ENCODE measurements around the gene RBM25.

The RBM25 gene

GRCh38 chr14:73057944-73058223 is 450 bp upstream of the RBM25 start:
- no peak overlapping the region for H3K4me3 Mint-ChIP-seq
- no peak for ATAC-seq
- H3K27me3 Mint-ChIP-seq: no peaks in the 10 kb centered on the region
- DNase-seq: no peak
- no peak overlapping the region for H3K27ac Mint-ChIP-seq
- H3K4me1 Mint-ChIP-seq: peaks cover 22% of the 10 kb centered on the region
- H3K9me3 Mint-ChIP-seq: no peaks in the 10 kb centered on the region

GRCh38 chr14:73058922-73059673 is 764 bp downstream of the RBM25 start:
- ATAC-seq: no peak

GRCh38 chr14:73069585-73069984 is 11.3 kb downstream of the RBM25 start:
- no peak for ATAC-seq
- no peaks in the 10 kb centered on the region for H3K9me3 Mint-ChIP-seq
- H3K27me3 Mint-ChIP-seq: no peaks in the 10 kb centered on the region
- H3K4me3 Mint-ChIP-seq: no peak overlapping the region
- H3K27ac Mint-ChIP-seq: no peak overlapping the region
- peaks cover 35% of the 10 kb centered on the region for H3K4me1 Mint-ChIP-seq
- no peak for DNase-seq

More at GRCh38 chr14:73058922-73059673, 764 bp downstream of the RBM25 start:
- Mint-ChIP-seq H3K4me1 (peaks cover 35% of the 10 kb centered on the region), H3K27ac (no peak overlapping the region), H3K27me3 (no peaks in the 10 kb centered on the region), H3K9me3 (no peaks in the 10 kb centered on the region), H3K4me3 (no peak overlapping the region)
- no peak for DNase-seq

- peaks cover 6% of the 10 kb centered on the region for H3K4me1 Mint-ChIP-seq
- no peaks in the 10 kb centered on the region for H3K9me3 Mint-ChIP-seq
- DNase-seq (no peak), ATAC-seq (no peak)
- no peak overlapping the region for H3K4me3 Mint-ChIP-seq
- no peaks in the 10 kb centered on the region for H3K27me3 Mint-ChIP-seq
- H3K27ac Mint-ChIP-seq: peak overlapping the region in 1 of 2 donors; percentile 94
Measured at GRCh38 chr14:73091044-73091443, 32.7 kb downstream of the RBM25 start.

GRCh38 chr14:73097421-73097820 is 39.1 kb downstream of the RBM25 start:
- Mint-ChIP-seq H3K27me3 (no peaks in the 10 kb centered on the region), H3K27ac (no peak overlapping the region), H3K4me3 (no peak overlapping the region), H3K9me3 (no peaks in the 10 kb centered on the region), H3K4me1 (no peaks in the 10 kb centered on the region)
- DNase-seq (no peak), ATAC-seq (no peak)

- Mint-ChIP-seq H3K9me3 (no peaks in the 10 kb centered on the region), H3K4me1 (no peaks in the 10 kb centered on the region), H3K27ac (no peak overlapping the region), H3K4me3 (no peak overlapping the region), H3K27me3 (no peaks in the 10 kb centered on the region)
- ATAC-seq (no peak), DNase-seq (no peak)
Measured at GRCh38 chr14:73100334-73100733, 42.0 kb downstream of the RBM25 start.

GRCh38 chr14:73102806-73103497 is 44.6 kb downstream of the RBM25 start:
- H3K4me3 Mint-ChIP-seq: no peak overlapping the region
- H3K4me1 Mint-ChIP-seq: no peaks in the 10 kb centered on the region
- H3K27ac Mint-ChIP-seq: no peak overlapping the region

GRCh38 chr14:73105050-73105449 is 46.7 kb downstream of the RBM25 start:
- no peak for DNase-seq
- no peak for ATAC-seq
- H3K27me3 Mint-ChIP-seq: no peaks in the 10 kb centered on the region
- H3K4me1 Mint-ChIP-seq: no peaks in the 10 kb centered on the region
- H3K9me3 Mint-ChIP-seq: no peaks in the 10 kb centered on the region
- no peak overlapping the region for H3K27ac Mint-ChIP-seq
- no peak overlapping the region for H3K4me3 Mint-ChIP-seq

More at GRCh38 chr14:73102806-73103497, 44.6 kb downstream of the RBM25 start:
- no peak for DNase-seq
- no peaks in the 10 kb centered on the region for H3K9me3 Mint-ChIP-seq
- no peaks in the 10 kb centered on the region for H3K27me3 Mint-ChIP-seq
- ATAC-seq: no peak

GRCh38 chr14:73105727-73106126 is 47.4 kb downstream of the RBM25 start:
- DNase-seq (no peak), ATAC-seq (no peak)
- H3K4me1 Mint-ChIP-seq: no peaks in the 10 kb centered on the region

GRCh38 chr14:73116079-73116665 is 57.8 kb downstream of the RBM25 start:
- no peak for DNase-seq
- Mint-ChIP-seq H3K4me3 (no peak overlapping the region), H3K27me3 (no peaks in the 10 kb centered on the region), H3K9me3 (no peaks in the 10 kb centered on the region), H3K27ac (peak overlapping the region in 1 of 2 donors; percentile 2), H3K4me1 (no peaks in the 10 kb centered on the region)
- ATAC-seq: no peak

More at GRCh38 chr14:73105727-73106126, 47.4 kb downstream of the RBM25 start:
- no peaks in the 10 kb centered on the region for H3K9me3 Mint-ChIP-seq
- no peak overlapping the region for H3K4me3 Mint-ChIP-seq
- H3K27ac Mint-ChIP-seq: no peak overlapping the region
- H3K27me3 Mint-ChIP-seq: no peaks in the 10 kb centered on the region

- no peak for ATAC-seq
- no peaks in the 10 kb centered on the region for H3K9me3 Mint-ChIP-seq
- DNase-seq: no peak
- peak overlapping the region; percentile 21 to 59 for H3K27ac Mint-ChIP-seq
- no peaks in the 10 kb centered on the region for H3K27me3 Mint-ChIP-seq
- no peaks in the 10 kb centered on the region for H3K4me1 Mint-ChIP-seq
- H3K4me3 Mint-ChIP-seq: no peak overlapping the region
Measured at GRCh38 chr14:73124180-73124894, 66.0 kb downstream of the RBM25 start.

- H3K4me3 Mint-ChIP-seq: no peak overlapping the region
- no peaks in the 10 kb centered on the region for H3K9me3 Mint-ChIP-seq
- ATAC-seq: no peak
- DNase-seq: no peak
- H3K27me3 Mint-ChIP-seq: no peaks in the 10 kb centered on the region
- H3K4me1 Mint-ChIP-seq: no peaks in the 10 kb centered on the region
- H3K27ac Mint-ChIP-seq: no peak overlapping the region
Measured at GRCh38 chr14:73125169-73125588, 66.8 kb downstream of the RBM25 start.

GRCh38 chr14:73125746-73126145 is 67.4 kb downstream of the RBM25 start:
- H3K27me3 Mint-ChIP-seq: no peaks in the 10 kb centered on the region
- no peaks in the 10 kb centered on the region for H3K9me3 Mint-ChIP-seq
- no peak for ATAC-seq
- DNase-seq: no peak
- H3K4me1 Mint-ChIP-seq: no peaks in the 10 kb centered on the region
- no peak overlapping the region for H3K27ac Mint-ChIP-seq
- no peak overlapping the region for H3K4me3 Mint-ChIP-seq

- no peak overlapping the region for H3K4me3 Mint-ChIP-seq
- no peak for DNase-seq
Measured at GRCh38 chr14:73133795-73134194, 75.5 kb downstream of the RBM25 start.

GRCh38 chr14:73136085-73136386 is 77.7 kb downstream of the RBM25 start:
- ATAC-seq: no peak
- Mint-ChIP-seq H3K9me3 (peaks cover 11 to 16% of the 10 kb centered on the region in 2 donors), H3K4me3 (peak overlapping the region; percentile 73 to 90), H3K27ac (peak overlapping the region; percentile 99 to 100), H3K4me1 (peaks cover 16% of the 10 kb centered on the region), H3K27me3 (no peaks in the 10 kb centered on the region)
- DNase-seq: no peak

More at GRCh38 chr14:73133795-73134194, 75.5 kb downstream of the RBM25 start:
- Mint-ChIP-seq H3K9me3 (peaks cover 11 to 16% of the 10 kb centered on the region in 2 donors), H3K4me1 (peaks cover 10% of the 10 kb centered on the region), H3K27ac (no peak overlapping the region), H3K27me3 (no peaks in the 10 kb centered on the region)
- no peak for ATAC-seq
